ENCODE results near the gene LCA5L.

- TF ChIP-seq FOXA1 (IDR thresholded peaks at IDR 0.05) (no peak), BHLHE40 (IDR thresholded peaks at IDR 0.05; ENCODE audit: borderline replicate concordance) (no peak), TARDBP (IDR thresholded peaks at IDR 0.05) (no peak), FOXM1 (IDR thresholded peaks at IDR 0.05; ENCODE audit: borderline replicate concordance) (no peak), SUZ12 (IDR thresholded peaks at IDR 0.05) (no peak), SP1 (IDR thresholded peaks at IDR 0.05) (no peak), HDGF (IDR thresholded peaks at IDR 0.05; ENCODE audit: borderline replicate concordance) (no peak), ELF4 (IDR thresholded peaks at IDR 0.05) (no peak), L3MBTL2 (conservative IDR thresholded peaks at IDR 0.05) (no peak), FOXK2 (IDR thresholded peaks at IDR 0.05) (no peak), NFRKB (IDR thresholded peaks at IDR 0.05) (no peak), CTBP1 (IDR thresholded peaks at IDR 0.05; ENCODE audit: borderline replicate concordance) (no peak)
- TF ChIP-seq, protein P1, sequence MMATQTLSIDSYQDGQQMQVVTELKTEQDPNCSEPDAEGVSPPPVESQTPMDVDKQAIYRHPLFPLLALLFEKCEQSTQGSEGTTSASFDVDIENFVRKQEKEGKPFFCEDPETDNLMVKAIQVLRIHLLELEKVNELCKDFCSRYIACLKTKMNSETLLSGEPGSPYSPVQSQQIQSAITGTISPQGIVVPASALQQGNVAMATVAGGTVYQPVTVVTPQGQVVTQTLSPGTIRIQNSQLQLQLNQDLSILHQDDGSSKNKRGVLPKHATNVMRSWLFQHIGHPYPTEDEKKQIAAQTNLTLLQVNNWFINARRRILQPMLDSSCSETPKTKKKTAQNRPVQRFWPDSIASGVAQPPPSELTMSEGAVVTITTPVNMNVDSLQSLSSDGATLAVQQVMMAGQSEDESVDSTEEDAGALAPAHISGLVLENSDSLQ (IDR thresholded peaks at IDR 0.05): no peak
These were observed 23.0 kb upstream of the LCA5L start for GRCh38 chr21:39468559-39468958.

Measured in HEK293T (cell line).